Activated naive CD8-positive, alpha-beta T cell treated with anti-CD3 and anti-CD28 coated beads for 36 hours (primary cell): ENCODE results near the gene MED15. TPM values are rescaled to one million over a fixed set of nuclear protein-coding genes. Genes with fewer than 3 reads are reported as not detected.
"Not testable (repeated sequence)": the region's sequence is repeated elsewhere in the genome, so short reads cannot be mapped to it uniquely, and the experiment has no call there.

Experiments used
- DNase-seq: peaks from one replicate; pipeline ENCODE4 v3.0.0; 2021
- H3K27ac Mint-ChIP-seq: one replicate; pipeline ENCODE4 v1.8.0; 2022; ENCODE audit warnings: mild to moderate bottlenecking, moderate library complexity, mixed read lengths
- H3K27me3 Mint-ChIP-seq: one replicate; pipeline ENCODE4 v1.8.0; 2022; ENCODE audit warnings: mild to moderate bottlenecking, mixed read lengths
- H3K36me3 Mint-ChIP-seq: one replicate; pipeline ENCODE4 v1.8.0; 2021; ENCODE audit warnings: mild to moderate bottlenecking, mixed read lengths
- H3K4me1 Mint-ChIP-seq: one replicate; pipeline ENCODE4 v1.8.0; 2021; ENCODE audit warnings: mixed read lengths
- H3K4me3 Mint-ChIP-seq: one replicate; pipeline ENCODE4 v1.8.0; 2022; ENCODE audit warnings: mild to moderate bottlenecking, moderate library complexity, mixed read lengths
- H3K9me3 Mint-ChIP-seq: one replicate; pipeline ENCODE4 v1.8.0; 2022; ENCODE audit warnings: mixed read lengths
- total RNA-seq, 2 experiments: library from RNA; stranded (reverse); gene quantifications; one replicate each; pipeline ENCODE4 v1.2.3, GENCODE V29; 2021

The MED15 gene
- total RNA-seq, 2 experiments from 2014 or later = 91.1 to 91.8 TPM

DNA sequence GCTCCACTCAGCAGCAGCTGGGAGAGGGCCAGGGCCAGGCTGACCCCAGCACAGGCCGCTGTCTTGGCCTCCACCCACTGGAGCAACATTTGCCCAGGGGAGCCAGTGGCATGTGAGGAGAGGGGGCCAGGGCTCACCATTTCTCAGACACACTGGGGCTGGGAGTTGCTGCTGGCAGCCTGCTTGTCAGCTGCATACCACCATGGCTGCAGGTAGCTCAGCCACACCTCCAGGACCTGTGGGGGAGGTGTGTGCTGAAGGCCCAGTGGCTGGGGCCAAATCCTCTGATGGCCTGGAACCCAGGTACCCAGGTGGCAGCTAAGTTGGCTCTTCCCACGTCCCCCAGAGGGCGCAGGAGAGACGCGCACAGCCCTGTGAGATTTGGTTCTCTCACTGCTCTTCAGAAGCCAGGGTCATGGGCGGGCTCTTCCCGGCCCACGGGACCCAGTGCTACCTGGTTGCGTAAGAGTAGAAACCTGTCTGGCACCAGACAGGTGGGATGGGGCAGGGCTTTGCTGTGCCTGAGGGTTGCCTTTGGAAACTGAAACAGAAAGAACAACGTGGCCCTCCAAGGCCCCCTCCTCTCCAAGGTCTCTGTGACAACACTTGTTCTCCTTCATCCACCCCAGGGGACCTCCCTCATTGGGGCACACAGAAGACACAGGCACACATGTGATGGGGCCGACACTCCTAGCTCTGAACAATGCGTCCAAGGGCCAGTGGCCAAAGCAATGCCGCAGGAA is 98.8 kb downstream of the MED15 start:
- H3K36me3 Mint-ChIP-seq = no peaks in the 10 kb centered on the region
- no peaks in the 10 kb centered on the region for H3K27me3 Mint-ChIP-seq
- no peak overlapping the region for H3K4me3 Mint-ChIP-seq
- H3K9me3 Mint-ChIP-seq = no peaks in the 10 kb centered on the region
- peaks cover 8% of the 10 kb centered on the region for H3K4me1 Mint-ChIP-seq
- H3K27ac Mint-ChIP-seq = no peak overlapping the region
- peak; percentile 67 for DNase-seq

DNA sequence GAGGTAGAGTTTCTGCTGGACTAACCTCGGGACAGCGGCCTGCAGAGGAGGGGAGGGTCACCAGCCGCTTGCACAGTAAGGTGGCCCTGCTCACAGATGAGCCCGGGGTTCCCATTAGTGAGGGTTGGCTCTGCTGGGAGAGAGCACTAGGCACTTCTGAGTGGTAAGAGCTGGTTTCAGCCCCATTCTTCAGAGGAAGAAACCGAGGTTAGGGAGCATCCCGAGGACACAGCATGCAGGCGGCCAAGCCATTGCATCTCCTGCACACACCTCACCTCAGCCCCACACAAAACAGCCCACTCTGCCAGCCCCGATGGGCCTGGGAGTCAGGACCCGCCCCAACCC is 99.3 kb downstream of the MED15 start:
- Mint-ChIP-seq H3K4me1 (peaks cover 11% of the 10 kb centered on the region), H3K4me3 (no peak overlapping the region), H3K27ac (no peak overlapping the region), H3K27me3 (no peaks in the 10 kb centered on the region), H3K9me3 (no peaks in the 10 kb centered on the region), H3K36me3 (no peaks in the 10 kb centered on the region)
- DNase-seq = no peak

- DNase-seq = no peak
- no peaks in the 10 kb centered on the region for H3K9me3 Mint-ChIP-seq
- H3K4me1 Mint-ChIP-seq = peaks cover 12% of the 10 kb centered on the region
- no peaks in the 10 kb centered on the region for H3K27me3 Mint-ChIP-seq
- H3K27ac Mint-ChIP-seq = no peak overlapping the region
- H3K36me3 Mint-ChIP-seq = no peaks in the 10 kb centered on the region
- no peak overlapping the region for H3K4me3 Mint-ChIP-seq
These were observed 99.9 kb downstream of the MED15 start for GRCh38 chr22:20607157-20607907.

GRCh38 chr22:20610243-20610686 is 102.9 kb downstream of the MED15 start:
- Mint-ChIP-seq H3K27ac (no peak overlapping the region), H3K27me3 (no peaks in the 10 kb centered on the region), H3K4me3 (no peak overlapping the region), H3K4me1 (peaks cover 12% of the 10 kb centered on the region), H3K36me3 (no peaks in the 10 kb centered on the region), H3K9me3 (no peaks in the 10 kb centered on the region)
- no peak for DNase-seq

- DNase-seq = no peak
- Mint-ChIP-seq H3K4me1 (peaks cover 10% of the 10 kb centered on the region), H3K27ac (no peak overlapping the region), H3K27me3 (no peaks in the 10 kb centered on the region), H3K36me3 (no peaks in the 10 kb centered on the region), H3K9me3 (no peaks in the 10 kb centered on the region), H3K4me3 (no peak overlapping the region)
These were observed 103.3 kb downstream of the MED15 start for GRCh38 chr22:20610757-20611156.

- DNase-seq = no peak
- Mint-ChIP-seq H3K36me3 (no peaks in the 10 kb centered on the region), H3K9me3 (no peaks in the 10 kb centered on the region), H3K4me3 (no peak overlapping the region), H3K27ac (no peak overlapping the region), H3K4me1 (peaks cover 5% of the 10 kb centered on the region), H3K27me3 (no peaks in the 10 kb centered on the region)
These were observed 104.0 kb downstream of the MED15 start for GRCh38 chr22:20611418-20611817.

- no peak overlapping the region for H3K4me3 Mint-ChIP-seq
- no peak overlapping the region for H3K27ac Mint-ChIP-seq
- peaks cover 4% of the 10 kb centered on the region for H3K4me1 Mint-ChIP-seq
- H3K27me3 Mint-ChIP-seq = no peaks in the 10 kb centered on the region
- no peak for DNase-seq
- H3K9me3 Mint-ChIP-seq = no peaks in the 10 kb centered on the region
- H3K36me3 Mint-ChIP-seq = no peaks in the 10 kb centered on the region
These were observed 105.9 kb downstream of the MED15 start for GRCh38 chr22:20613301-20613700.

- H3K4me3 Mint-ChIP-seq = no peak overlapping the region
- no peaks in the 10 kb centered on the region for H3K36me3 Mint-ChIP-seq
- DNase-seq = no peak
- H3K27ac Mint-ChIP-seq = no peak overlapping the region
- no peaks in the 10 kb centered on the region for H3K9me3 Mint-ChIP-seq
- peaks cover 4% of the 10 kb centered on the region for H3K4me1 Mint-ChIP-seq
- H3K27me3 Mint-ChIP-seq = no peaks in the 10 kb centered on the region
These were observed 107.6 kb downstream of the MED15 start for GRCh38 chr22:20615021-20615420.

- Mint-ChIP-seq H3K27me3 (no peaks in the 10 kb centered on the region), H3K36me3 (no peaks in the 10 kb centered on the region), H3K27ac (no peak overlapping the region), H3K4me3 (no peak overlapping the region), H3K9me3 (no peaks in the 10 kb centered on the region), H3K4me1 (peaks cover 4% of the 10 kb centered on the region)
- no peak for DNase-seq
These were observed 108.4 kb downstream of the MED15 start for GRCh38 chr22:20615533-20616450.

GRCh38 chr22:20616451-20617043 is 109.1 kb downstream of the MED15 start:
- H3K9me3 Mint-ChIP-seq = no peaks in the 10 kb centered on the region
- H3K4me1 Mint-ChIP-seq = peaks cover 3% of the 10 kb centered on the region
- H3K36me3 Mint-ChIP-seq = no peaks in the 10 kb centered on the region
- no peaks in the 10 kb centered on the region for H3K27me3 Mint-ChIP-seq
- H3K4me3 Mint-ChIP-seq = no peak overlapping the region
- DNase-seq = no peak
- H3K27ac Mint-ChIP-seq = no peak overlapping the region

DNA sequence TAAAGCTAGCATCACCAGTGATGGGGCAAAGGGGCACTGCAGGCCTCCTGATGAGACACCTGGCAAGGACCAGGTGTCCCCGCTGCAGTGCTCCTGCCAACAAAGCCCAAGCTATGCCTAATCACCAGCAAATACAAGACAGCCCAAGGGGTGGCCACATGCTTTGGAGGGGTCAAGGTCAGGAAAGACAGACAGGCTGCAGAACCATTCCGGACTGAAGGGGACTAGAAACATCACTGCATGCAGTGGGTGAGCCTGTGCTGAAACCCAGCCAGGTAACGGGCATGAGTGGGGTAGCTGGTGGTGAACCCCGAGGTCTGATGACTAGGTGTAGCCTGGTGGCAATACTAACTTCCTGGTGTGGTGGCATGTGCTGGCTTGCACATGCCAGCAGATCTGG is 111.1 kb downstream of the MED15 start:
- DNase-seq = no peak
- Mint-ChIP-seq H3K27me3 (no peaks in the 10 kb centered on the region), H3K9me3 (no peaks in the 10 kb centered on the region), H3K27ac (no peak overlapping the region), H3K36me3 (no peaks in the 10 kb centered on the region), H3K4me1 (peaks cover under 1% of the 10 kb centered on the region), H3K4me3 (no peak overlapping the region)

DNA sequence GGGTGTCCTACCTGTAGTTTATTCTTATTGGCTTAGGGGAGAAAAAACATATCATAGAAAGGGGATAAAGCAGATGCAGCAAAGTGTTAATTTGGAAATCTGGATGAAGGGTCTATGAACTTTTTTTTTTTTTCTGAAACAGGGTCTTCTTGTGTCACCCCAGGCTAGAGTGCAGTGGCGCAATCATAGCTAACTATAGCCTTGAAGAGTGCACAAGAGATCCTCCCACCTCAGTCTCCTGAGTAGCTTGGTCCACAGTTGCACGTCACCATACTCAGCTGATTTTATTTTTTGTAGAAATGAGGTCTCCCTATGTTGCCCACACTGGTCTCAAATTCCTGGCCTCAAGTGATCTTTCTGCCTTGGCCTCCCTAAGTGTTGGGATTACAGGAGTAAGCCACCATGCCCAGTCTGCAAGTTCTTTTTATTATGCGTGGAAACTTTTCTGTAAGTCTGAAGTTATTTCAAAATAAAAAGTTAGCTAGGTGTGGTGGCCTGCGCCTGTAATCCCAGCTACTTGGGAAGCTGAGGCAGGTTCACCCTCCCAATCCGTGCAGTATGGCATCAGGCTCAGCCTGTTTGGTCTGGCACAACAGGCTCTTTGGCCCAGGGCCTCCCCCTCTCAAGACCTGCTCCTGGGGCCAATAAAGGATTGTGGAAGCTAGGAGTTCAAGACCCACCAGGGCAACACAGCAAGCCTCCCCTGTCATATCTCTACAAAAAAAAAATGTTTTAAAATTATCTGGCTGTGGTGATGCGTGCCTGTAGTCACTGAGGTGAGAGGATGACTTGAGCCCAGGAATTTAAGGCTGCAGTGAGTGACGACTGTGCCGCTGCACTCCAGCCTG is 111.9 kb downstream of the MED15 start:
- DNase-seq = no peak
- no peaks in the 10 kb centered on the region for H3K27me3 Mint-ChIP-seq
- no peaks in the 10 kb centered on the region for H3K9me3 Mint-ChIP-seq
- H3K4me1 Mint-ChIP-seq = peaks cover 7% of the 10 kb centered on the region
- no peak overlapping the region for H3K27ac Mint-ChIP-seq
- H3K36me3 Mint-ChIP-seq = no peaks in the 10 kb centered on the region
- no peak overlapping the region for H3K4me3 Mint-ChIP-seq

DNA sequence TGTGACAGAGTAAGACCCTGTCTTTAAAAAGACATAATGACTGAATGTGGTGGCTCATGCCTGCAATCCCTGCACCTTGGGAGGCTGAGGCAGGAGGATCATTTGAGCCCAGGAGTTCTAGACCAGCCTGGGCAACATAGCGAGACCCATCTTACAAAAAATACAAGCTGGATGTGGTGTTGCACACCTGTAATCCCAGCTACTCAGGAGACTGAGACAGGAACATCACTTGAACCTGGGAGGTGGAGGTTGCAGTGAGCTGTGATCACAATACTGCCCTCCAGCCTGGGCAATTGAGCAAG is 112.4 kb downstream of the MED15 start:
- not testable (repeated sequence) for H3K27ac Mint-ChIP-seq, DNase-seq, H3K27me3 Mint-ChIP-seq, H3K36me3 Mint-ChIP-seq, H3K4me3 Mint-ChIP-seq, H3K9me3 Mint-ChIP-seq
- H3K4me1 Mint-ChIP-seq = peaks cover 12% of the 10 kb centered on the region

GRCh38 chr22:20621162-20621561 is 113.8 kb downstream of the MED15 start:
- no peaks in the 10 kb centered on the region for H3K36me3 Mint-ChIP-seq
- H3K27ac Mint-ChIP-seq = no peak overlapping the region
- H3K4me1 Mint-ChIP-seq = peaks cover 20% of the 10 kb centered on the region
- H3K9me3 Mint-ChIP-seq = no peaks in the 10 kb centered on the region
- no peak for DNase-seq
- H3K4me3 Mint-ChIP-seq = no peak overlapping the region
- peaks cover under 1% of the 10 kb centered on the region for H3K27me3 Mint-ChIP-seq
